ENCODE results near the gene C11orf58.

The C11orf58 gene

DNA sequence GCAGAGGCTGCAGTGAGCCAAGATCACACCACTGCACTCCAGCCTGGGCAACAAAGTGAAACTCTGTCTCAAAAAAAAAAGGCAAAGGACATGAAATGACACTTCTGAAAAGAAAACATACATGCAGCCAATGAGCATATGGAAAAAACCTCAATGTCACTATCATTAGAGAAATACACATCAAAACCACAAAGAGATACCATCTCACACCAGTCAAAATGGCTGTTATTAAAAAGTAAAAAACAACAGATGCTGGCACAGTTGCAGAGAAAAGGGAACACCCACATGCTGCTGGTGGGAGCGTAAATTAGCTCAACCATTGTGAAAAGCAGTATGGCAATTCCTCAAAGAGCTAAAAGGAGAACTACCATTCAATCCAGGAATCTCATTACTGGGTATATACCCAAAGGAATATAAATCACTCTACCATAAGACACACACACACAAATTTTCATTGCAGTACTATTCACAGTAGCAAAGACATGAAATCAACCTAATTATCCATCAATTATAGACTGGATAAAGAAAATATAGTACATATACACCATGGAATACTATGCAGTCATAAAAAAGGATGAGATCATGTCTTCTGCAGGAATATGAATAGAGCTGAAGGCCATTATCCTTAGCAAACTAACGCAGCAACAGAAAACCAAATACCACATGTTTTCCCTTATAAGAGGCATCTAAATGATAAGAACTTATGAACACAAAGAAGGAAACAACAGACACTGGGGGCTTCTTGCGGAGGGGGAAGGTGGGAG, 15.7 kb upstream of the C11orf58 start:
- TF ChIP-seq EZH2phosphoT487 (IDR thresholded peaks at IDR 0.05; ENCODE audit: low read depth): no peak
- TF ChIP-seq, protein P1, sequence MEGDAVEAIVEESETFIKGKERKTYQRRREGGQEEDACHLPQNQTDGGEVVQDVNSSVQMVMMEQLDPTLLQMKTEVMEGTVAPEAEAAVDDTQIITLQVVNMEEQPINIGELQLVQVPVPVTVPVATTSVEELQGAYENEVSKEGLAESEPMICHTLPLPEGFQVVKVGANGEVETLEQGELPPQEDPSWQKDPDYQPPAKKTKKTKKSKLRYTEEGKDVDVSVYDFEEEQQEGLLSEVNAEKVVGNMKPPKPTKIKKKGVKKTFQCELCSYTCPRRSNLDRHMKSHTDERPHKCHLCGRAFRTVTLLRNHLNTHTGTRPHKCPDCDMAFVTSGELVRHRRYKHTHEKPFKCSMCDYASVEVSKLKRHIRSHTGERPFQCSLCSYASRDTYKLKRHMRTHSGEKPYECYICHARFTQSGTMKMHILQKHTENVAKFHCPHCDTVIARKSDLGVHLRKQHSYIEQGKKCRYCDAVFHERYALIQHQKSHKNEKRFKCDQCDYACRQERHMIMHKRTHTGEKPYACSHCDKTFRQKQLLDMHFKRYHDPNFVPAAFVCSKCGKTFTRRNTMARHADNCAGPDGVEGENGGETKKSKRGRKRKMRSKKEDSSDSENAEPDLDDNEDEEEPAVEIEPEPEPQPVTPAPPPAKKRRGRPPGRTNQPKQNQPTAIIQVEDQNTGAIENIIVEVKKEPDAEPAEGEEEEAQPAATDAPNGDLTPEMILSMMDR (IDR thresholded peaks at IDR 0.05; ENCODE audit: low read depth, low read length): no peak
- Histone ChIP-seq H3K9ac (ENCODE audit: low read length) (no peak overlapping the region), H3K27ac (ENCODE audit: low read length) (no peak overlapping the region), H3K9me3 (ENCODE audit: insufficient read depth, low read length) (no peaks in the 10 kb centered on the region), H3K4me2 (ENCODE audit: low read length) (no peak overlapping the region), H3K4me3 (ENCODE audit: low read length) (no peak overlapping the region), H3K27me3 (ENCODE audit: low read depth, low read length) (no peaks in the 10 kb centered on the region), H4K20me1 (ENCODE audit: insufficient read depth, low read length) (no peaks in the 10 kb centered on the region), H3K4me1 (ENCODE audit: low read length) (no peaks in the 10 kb centered on the region), H2AFZ (ENCODE audit: low read depth, low read length) (no peak overlapping the region), H3K36me3 (replicated peaks; ENCODE audit: low read depth, low read length) (no peaks in the 10 kb centered on the region), H3K79me2 (ENCODE audit: low read length) (no peaks in the 10 kb centered on the region)

DNA sequence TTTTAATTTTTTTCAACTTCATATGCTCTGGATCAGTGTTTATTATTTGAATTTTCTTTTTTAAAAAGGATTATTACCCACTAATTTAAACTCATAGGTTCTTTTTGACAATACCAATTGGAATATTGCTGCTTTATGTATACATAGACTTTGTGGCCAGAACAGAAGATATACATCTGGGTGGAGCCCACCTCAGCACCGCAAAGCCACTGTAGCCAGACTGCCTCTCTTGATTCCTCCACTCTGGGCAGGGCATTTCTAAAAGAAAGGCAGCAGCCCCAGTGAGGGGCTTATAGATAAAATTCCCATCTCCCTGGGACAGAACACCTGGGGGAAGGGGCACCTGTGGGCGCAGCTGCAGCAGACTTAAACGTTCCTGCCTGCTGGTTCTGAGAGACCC, 10.6 kb upstream of the C11orf58 start:
- no peaks in the 10 kb centered on the region for H3K79me2 ChIP-seq (ENCODE audit: low read length)
- H3K36me3 ChIP-seq (replicated peaks; ENCODE audit: low read depth, low read length): no peaks in the 10 kb centered on the region
- no peak overlapping the region for H2AFZ ChIP-seq (ENCODE audit: low read depth, low read length)
- no peak for TF ChIP-seq EZH2phosphoT487 (IDR thresholded peaks at IDR 0.05; ENCODE audit: low read depth)
- TF ChIP-seq, protein P1 (IDR thresholded peaks at IDR 0.05; ENCODE audit: low read depth, low read length): no peak
- H3K27ac ChIP-seq (ENCODE audit: low read length): no peak overlapping the region
- H3K4me3 ChIP-seq (ENCODE audit: low read length): no peak overlapping the region
- H3K4me2 ChIP-seq (ENCODE audit: low read length): no peak overlapping the region
- H3K4me1 ChIP-seq (ENCODE audit: low read length): no peaks in the 10 kb centered on the region
- H4K20me1 ChIP-seq (ENCODE audit: insufficient read depth, low read length): no peaks in the 10 kb centered on the region
- H3K9me3 ChIP-seq (ENCODE audit: insufficient read depth, low read length): no peaks in the 10 kb centered on the region
- no peaks in the 10 kb centered on the region for H3K27me3 ChIP-seq (ENCODE audit: low read depth, low read length)
- no peak overlapping the region for H3K9ac ChIP-seq (ENCODE audit: low read length)

DNA sequence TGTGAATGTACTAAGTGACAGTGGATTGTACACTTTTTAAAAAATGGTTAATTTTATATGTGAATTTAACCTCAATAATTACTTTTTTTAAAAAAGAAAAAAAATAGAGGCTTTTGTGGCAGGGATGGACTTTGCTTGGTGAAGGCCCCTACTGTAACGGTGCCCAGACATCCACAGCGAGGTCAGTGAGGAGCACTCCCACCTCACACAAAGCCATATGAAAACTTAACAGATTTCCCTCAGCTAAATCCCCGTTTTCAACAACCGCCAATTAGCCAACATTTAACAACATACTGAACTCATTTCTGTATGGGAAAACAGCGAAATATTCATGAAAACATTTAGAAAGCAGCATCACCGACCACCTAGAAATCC, 642 bp upstream of the C11orf58 start:
- no peaks in the 10 kb centered on the region for H3K9me3 ChIP-seq (ENCODE audit: insufficient read depth, low read length)
- H3K4me1 ChIP-seq (ENCODE audit: low read length): peaks cover 28% of the 10 kb centered on the region
- peak overlapping the region; percentile 65 for H2AFZ ChIP-seq (ENCODE audit: low read depth, low read length)
- no peak for TF ChIP-seq EZH2phosphoT487 (IDR thresholded peaks at IDR 0.05; ENCODE audit: low read depth)
- TF ChIP-seq, protein P1 (IDR thresholded peaks at IDR 0.05; ENCODE audit: low read depth, low read length): no peak
- peaks cover 32% of the 10 kb centered on the region for H4K20me1 ChIP-seq (ENCODE audit: insufficient read depth, low read length)
- peak overlapping the region; percentile 78 for H3K4me3 ChIP-seq (ENCODE audit: low read length)
- H3K4me2 ChIP-seq (ENCODE audit: low read length): peak overlapping the region; percentile 65
- no peaks in the 10 kb centered on the region for H3K27me3 ChIP-seq (ENCODE audit: low read depth, low read length)
- H3K36me3 ChIP-seq (replicated peaks; ENCODE audit: low read depth, low read length): peaks cover 22% of the 10 kb centered on the region
- peak overlapping the region; percentile 66 for H3K27ac ChIP-seq (ENCODE audit: low read length)
- peak overlapping the region; percentile 85 for H3K9ac ChIP-seq (ENCODE audit: low read length)
- H3K79me2 ChIP-seq (ENCODE audit: low read length): peaks cover 48% of the 10 kb centered on the region

DNA sequence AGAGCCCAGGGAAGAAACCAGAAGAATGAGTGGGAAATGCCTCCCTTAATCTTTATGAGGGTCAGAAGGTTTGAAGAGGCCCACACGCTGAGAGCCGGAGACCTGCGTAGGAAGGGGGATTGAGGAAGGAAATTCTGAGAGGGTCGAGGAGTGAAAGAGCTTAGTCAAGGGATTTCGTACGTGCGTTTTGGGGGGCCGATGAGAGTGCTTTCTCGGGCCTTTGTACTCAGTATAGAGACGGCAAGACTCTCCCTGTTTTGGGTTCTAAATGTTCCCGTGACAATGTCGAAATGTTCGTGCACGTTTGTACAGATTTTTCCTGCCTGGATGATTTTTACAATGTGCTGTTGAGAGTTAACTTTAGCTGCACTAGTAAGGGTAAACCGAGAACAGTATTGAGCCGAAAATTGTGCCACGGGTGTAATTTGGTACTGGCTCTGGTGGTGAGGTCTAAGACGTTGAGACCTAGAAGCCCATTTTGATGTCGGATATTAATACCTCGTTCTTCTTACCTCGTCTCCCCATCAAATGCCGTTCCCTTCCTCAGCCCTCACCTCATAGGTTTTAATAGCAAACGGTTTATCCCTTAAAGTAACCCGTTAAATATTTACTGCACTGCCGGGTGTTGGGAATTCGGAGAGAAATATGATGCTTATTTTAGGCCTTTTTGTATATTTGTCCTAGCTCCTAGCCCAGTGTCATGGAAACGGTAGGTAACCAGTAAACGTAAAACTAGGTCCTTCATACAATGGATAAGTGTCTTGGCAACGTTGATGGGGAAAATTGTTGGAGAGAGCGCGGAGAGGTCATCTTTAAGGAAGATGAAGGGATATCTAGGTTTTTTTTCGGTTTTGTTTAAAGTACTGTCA, 734 bp downstream of the C11orf58 start:
- H4K20me1 ChIP-seq (ENCODE audit: insufficient read depth, low read length): peaks cover 43% of the 10 kb centered on the region
- H2AFZ ChIP-seq (ENCODE audit: low read depth, low read length): peak overlapping the region; percentile 34; the same call in 1 of the 2 replicates
- no peak for TF ChIP-seq EZH2phosphoT487 (IDR thresholded peaks at IDR 0.05; ENCODE audit: low read depth)
- TF ChIP-seq, protein P1 (IDR thresholded peaks at IDR 0.05; ENCODE audit: low read depth, low read length): no peak
- H3K36me3 ChIP-seq (replicated peaks; ENCODE audit: low read depth, low read length): peaks cover 29% of the 10 kb centered on the region
- no peaks in the 10 kb centered on the region for H3K9me3 ChIP-seq (ENCODE audit: insufficient read depth, low read length)
- H3K4me2 ChIP-seq (ENCODE audit: low read length): peak overlapping the region; percentile 97
- H3K79me2 ChIP-seq (ENCODE audit: low read length): peaks cover 62% of the 10 kb centered on the region
- H3K27me3 ChIP-seq (ENCODE audit: low read depth, low read length): no peaks in the 10 kb centered on the region
- peak overlapping the region; percentile 61 for H3K27ac ChIP-seq (ENCODE audit: low read length)
- H3K9ac ChIP-seq (ENCODE audit: low read length): peak overlapping the region; percentile 95
- peak overlapping the region; percentile 78 for H3K4me3 ChIP-seq (ENCODE audit: low read length)
- peaks cover 28% of the 10 kb centered on the region for H3K4me1 ChIP-seq (ENCODE audit: low read length)
